BE2C (cell line): ENCODE data around the gene KRTAP4-6.
"Not testable (repeated sequence)": the region's sequence is repeated elsewhere in the genome, so short reads cannot be mapped to it uniquely, and the experiment has no call there.

Experiments used
- DNase-seq: peaks from one replicate; pipeline ENCODE4 v3.0.0-alpha.2; 2020
- H3K27me3 ChIP-seq: fragments of 250-450 bp; sonication (Bioruptor Pico); 2 replicates; pipeline ENCODE4 v1.5.1; 2020; ENCODE audit warnings: mild to moderate bottlenecking
- H3K36me3 ChIP-seq: fragments of 250-450 bp; sonication (Bioruptor Pico); 2 replicates; pipeline ENCODE4 v1.5.1; 2020; ENCODE audit warnings: mild to moderate bottlenecking
- H3K4me1 ChIP-seq: fragments of 250-450 bp; sonication (Bioruptor Pico); 2 replicates; pipeline ENCODE4 v1.5.1; 2020
- H3K4me3 ChIP-seq: 2 replicates; pipeline ENCODE4 v1.5.1; 2011; ENCODE audit warnings: low read depth, low read length
- H3K9me3 ChIP-seq: fragments of 250-450 bp; sonication (Bioruptor Pico); 2 replicates; pipeline ENCODE4 v1.5.1; 2020
- CTCF ChIP-seq: IDR thresholded peaks from 2 replicates; pipeline ENCODE4 v1.5.1; 2012; ENCODE audit warnings: mild to moderate bottlenecking, low read depth, low read length

The KRTAP4-6 gene

GRCh38 chr17:41147531-41148204 is 7.3 kb upstream of the KRTAP4-6 start:
- H3K27me3 ChIP-seq: peaks cover 21% of the 10 kb centered on the region; the same call in 1 of the 2 replicates
- no peaks in the 10 kb centered on the region for H3K4me1 ChIP-seq
- no peak for DNase-seq
- H3K4me3 ChIP-seq: no peak overlapping the region
- no peaks in the 10 kb centered on the region for H3K9me3 ChIP-seq
- TF ChIP-seq CTCF: no peak
- no peaks in the 10 kb centered on the region for H3K36me3 ChIP-seq

- no peak for DNase-seq
- H3K4me1 ChIP-seq: no peaks in the 10 kb centered on the region
- H3K27me3 ChIP-seq: peaks cover 4% of the 10 kb centered on the region; the same call in 1 of the 2 replicates
- H3K36me3 ChIP-seq: no peaks in the 10 kb centered on the region
- no peaks in the 10 kb centered on the region for H3K9me3 ChIP-seq
- H3K4me3 ChIP-seq: no peak overlapping the region
- no peak for TF ChIP-seq CTCF
Observed at GRCh38 chr17:41145261-41145660, 4.9 kb upstream of the KRTAP4-6 start.

GRCh38 chr17:41144846-41145245 is 4.5 kb upstream of the KRTAP4-6 start:
- Histone ChIP-seq H3K36me3 (no peaks in the 10 kb centered on the region), H3K4me3 (no peak overlapping the region), H3K27me3 (peaks cover 2% of the 10 kb centered on the region; the same call in 1 of the 2 replicates), H3K9me3 (no peaks in the 10 kb centered on the region), H3K4me1 (no peaks in the 10 kb centered on the region)
- no peak for DNase-seq
- no peak for TF ChIP-seq CTCF

GRCh38 chr17:41141361-41141760 is 1.0 kb upstream of the KRTAP4-6 start:
- TF ChIP-seq CTCF: no peak
- no peaks in the 10 kb centered on the region for H3K4me1 ChIP-seq

GRCh38 chr17:41139865-41140264 is 479 bp downstream of the KRTAP4-6 start:
- not testable (repeated sequence) for H3K4me1 ChIP-seq, H3K36me3 ChIP-seq, DNase-seq, H3K4me3 ChIP-seq, H3K27me3 ChIP-seq, H3K9me3 ChIP-seq

More at GRCh38 chr17:41141361-41141760, 1.0 kb upstream of the KRTAP4-6 start:
- no peak overlapping the region for H3K4me3 ChIP-seq
- H3K36me3 ChIP-seq: no peaks in the 10 kb centered on the region
- H3K9me3 ChIP-seq: no peaks in the 10 kb centered on the region
- no peak for DNase-seq
- peaks cover 3% of the 10 kb centered on the region; the same call in 1 of the 2 replicates for H3K27me3 ChIP-seq

GRCh38 chr17:41133880-41134735 is 6.2 kb downstream of the KRTAP4-6 start:
- Histone ChIP-seq H3K9me3 (no peaks in the 10 kb centered on the region), H3K36me3 (no peaks in the 10 kb centered on the region), H3K4me3 (no peak overlapping the region), H3K4me1 (no peaks in the 10 kb centered on the region), H3K27me3 (peaks cover 24% of the 10 kb centered on the region)
- no peak for DNase-seq
- TF ChIP-seq CTCF: no peak
